ENCODE results near the gene CSH2. TPM values are rescaled to one million over a fixed set of nuclear protein-coding genes. Genes with fewer than 3 reads are reported as not detected.
A peak's percentile ranks its signal among the peaks of the same experiment; 100 is the strongest.
"Not testable (repeated sequence)": the region's sequence is repeated elsewhere in the genome, so short reads cannot be mapped to it uniquely, and the experiment has no call there.

Gene CSH2
- total and polyA plus RNA-seq, 2 of the 13 experiments (the other 11 are each of a cell fraction or from before 2014, with no cell fraction given), result not detected

DNA sequence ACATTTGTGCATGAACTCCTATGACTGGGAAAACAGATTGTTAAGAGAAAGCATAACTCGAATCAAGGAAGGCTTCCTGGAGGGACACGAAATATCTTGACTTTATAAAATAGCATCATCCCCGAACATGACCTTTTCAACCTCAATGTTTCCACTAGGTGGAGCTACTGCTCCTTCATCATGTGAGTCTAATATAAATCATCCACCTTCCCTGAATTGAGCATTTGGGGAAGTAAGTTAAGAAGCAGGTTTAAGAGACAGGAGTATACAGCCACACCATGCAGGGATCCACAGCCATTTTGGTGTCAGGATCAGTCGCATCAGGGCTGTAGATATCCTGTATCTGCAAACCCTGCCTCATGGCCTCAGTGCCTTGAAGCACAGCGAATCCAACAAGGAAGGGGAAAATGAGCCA lies 30.3 kb upstream of the CSH2 start:
- POLR2A ChIA-PET; CTCF ChIA-PET (ENCODE audit: low intra/inter-chr PET ratio, low total read pairs); in situ Hi-C loops (cut with HindIII; ENCODE audit: extremely low pct_ligation_motif_present, low pct_unique_long_range_greater_than_20kb); H3K9ac ChIP-seq (ENCODE audit: insufficient read depth, low read depth, low read length); H3K27me3 ChIP-seq (ENCODE audit: control insufficient read depth in 1 of 2, insufficient read depth in 2 of 2, low read length in 2 of 2); H3K27ac ChIP-seq (ENCODE audit: extremely low read length, insufficient read depth, low read length); BruUV-seq (replicated peaks); H2AFZ ChIP-seq (ENCODE audit: low read length); H3K4me1 ChIP-seq (ENCODE audit: insufficient read depth, low read length); H3K4me3 ChIP-seq (replicated peaks in 1 of 3; ENCODE audit: insufficient read depth in 1 of 3, low read depth in 2 of 3, low read length in 3 of 3); DNase-seq (ENCODE audit: low spot score); intact Hi-C loops (cut with micrococcal nuclease; ENCODE audit: unreplicated experiment); H3K4me2 ChIP-seq (ENCODE audit: low read depth, low read length); H3K79me2 ChIP-seq (ENCODE audit: insufficient read depth, low read length); ATAC-seq; H3K36me3 ChIP-seq (replicated peaks in 1 of 2; ENCODE audit: control insufficient read depth in 1 of 2, insufficient read depth in 2 of 2, low read length in 2 of 2); H3K9me3 ChIP-seq (ENCODE audit: low read length); H4K20me1 ChIP-seq (ENCODE audit: insufficient read depth, low read length): not testable (repeated sequence)
- 25% methylated on average over 4 of the region's 5 CpGs for WGBS (ENCODE audit: low lambda C conversion rate)
- FAIRE-seq, result peak; percentile 80
- peak; percentile 31 for TF ChIP-seq STAG1 (CRISPR knock-in tag; IDR thresholded peaks at IDR 0.05)
- TF ChIP-seq, protein P1, sequence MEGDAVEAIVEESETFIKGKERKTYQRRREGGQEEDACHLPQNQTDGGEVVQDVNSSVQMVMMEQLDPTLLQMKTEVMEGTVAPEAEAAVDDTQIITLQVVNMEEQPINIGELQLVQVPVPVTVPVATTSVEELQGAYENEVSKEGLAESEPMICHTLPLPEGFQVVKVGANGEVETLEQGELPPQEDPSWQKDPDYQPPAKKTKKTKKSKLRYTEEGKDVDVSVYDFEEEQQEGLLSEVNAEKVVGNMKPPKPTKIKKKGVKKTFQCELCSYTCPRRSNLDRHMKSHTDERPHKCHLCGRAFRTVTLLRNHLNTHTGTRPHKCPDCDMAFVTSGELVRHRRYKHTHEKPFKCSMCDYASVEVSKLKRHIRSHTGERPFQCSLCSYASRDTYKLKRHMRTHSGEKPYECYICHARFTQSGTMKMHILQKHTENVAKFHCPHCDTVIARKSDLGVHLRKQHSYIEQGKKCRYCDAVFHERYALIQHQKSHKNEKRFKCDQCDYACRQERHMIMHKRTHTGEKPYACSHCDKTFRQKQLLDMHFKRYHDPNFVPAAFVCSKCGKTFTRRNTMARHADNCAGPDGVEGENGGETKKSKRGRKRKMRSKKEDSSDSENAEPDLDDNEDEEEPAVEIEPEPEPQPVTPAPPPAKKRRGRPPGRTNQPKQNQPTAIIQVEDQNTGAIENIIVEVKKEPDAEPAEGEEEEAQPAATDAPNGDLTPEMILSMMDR (CRISPR knock-in tag; IDR thresholded peaks at IDR 0.05), result peak; percentile 47

DNA sequence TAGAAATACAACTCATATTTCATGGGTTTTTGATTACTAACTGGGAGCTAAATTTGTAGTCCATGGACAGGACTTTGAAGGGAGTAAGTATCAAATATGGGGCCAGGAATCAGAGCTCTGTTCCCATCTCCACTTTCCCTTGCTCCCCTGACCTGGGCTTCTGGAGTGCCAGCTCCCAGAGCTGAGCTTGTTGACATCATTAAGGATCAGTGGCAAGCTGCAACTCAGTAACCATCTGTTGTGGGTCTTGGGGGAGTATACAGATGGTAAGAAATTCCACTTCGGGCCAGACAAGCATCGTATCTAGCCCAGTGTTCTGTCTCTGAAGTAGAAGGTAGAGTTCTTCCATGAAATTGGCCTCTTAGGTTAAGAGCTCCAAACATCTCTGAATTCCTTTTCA lies 28.5 kb upstream of the CSH2 start:
- FAIRE-seq; H3K4me1 ChIP-seq (ENCODE audit: insufficient read depth, low read length); H3K36me3 ChIP-seq (replicated peaks in 1 of 2; ENCODE audit: control insufficient read depth in 1 of 2, insufficient read depth in 2 of 2, low read length in 2 of 2); intact Hi-C loops (cut with micrococcal nuclease; ENCODE audit: unreplicated experiment); H3K4me2 ChIP-seq (ENCODE audit: low read depth, low read length); H3K9me3 ChIP-seq (ENCODE audit: low read length); DNase-seq (ENCODE audit: low spot score); CTCF ChIA-PET (ENCODE audit: low intra/inter-chr PET ratio, low total read pairs); POLR2A ChIA-PET; H4K20me1 ChIP-seq (ENCODE audit: insufficient read depth, low read length); BruUV-seq (replicated peaks); H3K79me2 ChIP-seq (ENCODE audit: insufficient read depth, low read length); H3K27me3 ChIP-seq (ENCODE audit: control insufficient read depth in 1 of 2, insufficient read depth in 2 of 2, low read length in 2 of 2); H3K9ac ChIP-seq (ENCODE audit: insufficient read depth, low read depth, low read length); H2AFZ ChIP-seq (ENCODE audit: low read length); ATAC-seq; H3K4me3 ChIP-seq (replicated peaks in 1 of 3; ENCODE audit: insufficient read depth in 1 of 3, low read depth in 2 of 3, low read length in 3 of 3); in situ Hi-C loops (cut with HindIII; ENCODE audit: extremely low pct_ligation_motif_present, low pct_unique_long_range_greater_than_20kb); H3K27ac ChIP-seq (ENCODE audit: extremely low read length, insufficient read depth, low read length): not testable (repeated sequence)
- WGBS (ENCODE audit: low lambda C conversion rate), result 10% methylated on average over 2 of the region's 2 CpGs

GRCh38 chr17:63898899-63899798 lies 25.7 kb upstream of the CSH2 start:
- BruUV-seq (replicated peaks); DNase-seq (ENCODE audit: low spot score); in situ Hi-C loops (cut with HindIII; ENCODE audit: extremely low pct_ligation_motif_present, low pct_unique_long_range_greater_than_20kb); H3K9me3 ChIP-seq (ENCODE audit: low read length); H3K27ac ChIP-seq (ENCODE audit: extremely low read length, insufficient read depth, low read length); FAIRE-seq; H3K79me2 ChIP-seq (ENCODE audit: insufficient read depth, low read length); POLR2A ChIA-PET; H2AFZ ChIP-seq (ENCODE audit: low read length); H3K4me3 ChIP-seq (replicated peaks in 1 of 3; ENCODE audit: insufficient read depth in 1 of 3, low read depth in 2 of 3, low read length in 3 of 3); H3K27me3 ChIP-seq (ENCODE audit: control insufficient read depth in 1 of 2, insufficient read depth in 2 of 2, low read length in 2 of 2); CTCF ChIA-PET (ENCODE audit: low intra/inter-chr PET ratio, low total read pairs); intact Hi-C loops (cut with micrococcal nuclease; ENCODE audit: unreplicated experiment); H4K20me1 ChIP-seq (ENCODE audit: insufficient read depth, low read length); H3K9ac ChIP-seq (ENCODE audit: insufficient read depth, low read depth, low read length); H3K36me3 ChIP-seq (replicated peaks in 1 of 2; ENCODE audit: control insufficient read depth in 1 of 2, insufficient read depth in 2 of 2, low read length in 2 of 2); H3K4me2 ChIP-seq (ENCODE audit: low read depth, low read length); H3K4me1 ChIP-seq (ENCODE audit: insufficient read depth, low read length): not testable (repeated sequence)
- 0% methylated on average over 1 of the region's 6 CpGs for WGBS (ENCODE audit: low lambda C conversion rate)
- ATAC-seq, result peak; percentile 40; the same call in 2 of the 3 replicates
